Duodenal mucosa (tissue), 2 donors: ENCODE data around the gene KCNJ14.

Experiments used
- H3K27ac ChIP-seq: one replicate; pipeline ENCODE4 v1.7.0; 2013; ENCODE audit warnings: low read depth, low read length
- H3K27me3 ChIP-seq, 2 donors: one replicate each; pipeline ENCODE4 v1.7.0; 2013; ENCODE audit warnings: low read length in 2 of 2, control low read depth in 1 of 2; ENCODE audit not compliant: insufficient read depth in 2 of 2, control insufficient read depth in 1 of 2
- H3K36me3 ChIP-seq, 2 donors: one replicate each; pipeline ENCODE4 v1.7.0; 2013; ENCODE audit warnings: low read length in 2 of 2, control low read depth in 1 of 2; ENCODE audit not compliant: insufficient read depth in 2 of 2, control insufficient read depth in 1 of 2
- H3K4me1 ChIP-seq, 2 donors: one replicate each; pipeline ENCODE4 v1.7.0; 2013; ENCODE audit warnings: low read length in 2 of 2, control low read depth in 1 of 2; ENCODE audit not compliant: insufficient read depth in 2 of 2, control insufficient read depth in 1 of 2
- H3K4me3 ChIP-seq, 2 donors: one replicate each; pipeline ENCODE4 v1.7.0; 2013; ENCODE audit warnings: low read length in 2 of 2, low read depth in 1 of 2
- H3K9ac ChIP-seq, 2 donors: one replicate each; pipeline ENCODE4 v1.7.0; 2013; ENCODE audit warnings: low read length in 2 of 2, low read depth in 1 of 2
- H3K9me3 ChIP-seq, 2 donors: one replicate each; pipeline ENCODE4 v1.7.0; 2013; ENCODE audit warnings: low read length in 2 of 2, control low read depth in 1 of 2; ENCODE audit not compliant: control insufficient read depth in 1 of 2

The KCNJ14 gene

DNA sequence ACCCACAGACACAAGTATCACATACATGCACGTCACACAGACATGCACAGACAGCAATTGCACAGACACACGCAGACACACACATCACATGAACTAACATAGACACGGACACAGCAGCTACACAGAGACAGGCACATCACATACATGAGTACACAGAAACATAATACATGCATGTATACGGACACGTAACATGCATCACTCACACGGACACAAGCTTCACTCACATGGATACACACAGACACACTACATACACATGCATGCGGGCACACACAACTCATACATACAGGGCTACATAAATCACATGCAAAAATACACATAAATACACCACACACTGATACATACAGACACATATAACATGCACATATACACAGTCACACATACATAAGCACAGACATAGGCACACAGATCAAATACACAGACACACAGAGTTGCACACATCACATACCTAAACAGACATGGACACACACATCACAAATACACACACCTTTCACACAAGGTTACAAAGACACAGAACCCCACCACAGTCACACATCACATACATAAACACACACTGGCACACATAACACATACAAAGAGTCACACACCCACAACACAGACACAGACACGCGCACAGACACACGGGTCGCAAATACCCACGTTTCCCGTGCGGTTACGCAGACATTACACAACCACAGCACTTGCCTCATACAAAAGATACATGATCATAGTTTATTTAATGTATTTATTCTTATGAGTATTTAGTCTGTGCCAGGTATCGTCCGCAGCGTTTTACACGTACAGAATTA lies 57.3 kb downstream of the KCNJ14 start:
- peak overlapping the region; percentile 72 to 78 for H3K4me3 ChIP-seq

DNA sequence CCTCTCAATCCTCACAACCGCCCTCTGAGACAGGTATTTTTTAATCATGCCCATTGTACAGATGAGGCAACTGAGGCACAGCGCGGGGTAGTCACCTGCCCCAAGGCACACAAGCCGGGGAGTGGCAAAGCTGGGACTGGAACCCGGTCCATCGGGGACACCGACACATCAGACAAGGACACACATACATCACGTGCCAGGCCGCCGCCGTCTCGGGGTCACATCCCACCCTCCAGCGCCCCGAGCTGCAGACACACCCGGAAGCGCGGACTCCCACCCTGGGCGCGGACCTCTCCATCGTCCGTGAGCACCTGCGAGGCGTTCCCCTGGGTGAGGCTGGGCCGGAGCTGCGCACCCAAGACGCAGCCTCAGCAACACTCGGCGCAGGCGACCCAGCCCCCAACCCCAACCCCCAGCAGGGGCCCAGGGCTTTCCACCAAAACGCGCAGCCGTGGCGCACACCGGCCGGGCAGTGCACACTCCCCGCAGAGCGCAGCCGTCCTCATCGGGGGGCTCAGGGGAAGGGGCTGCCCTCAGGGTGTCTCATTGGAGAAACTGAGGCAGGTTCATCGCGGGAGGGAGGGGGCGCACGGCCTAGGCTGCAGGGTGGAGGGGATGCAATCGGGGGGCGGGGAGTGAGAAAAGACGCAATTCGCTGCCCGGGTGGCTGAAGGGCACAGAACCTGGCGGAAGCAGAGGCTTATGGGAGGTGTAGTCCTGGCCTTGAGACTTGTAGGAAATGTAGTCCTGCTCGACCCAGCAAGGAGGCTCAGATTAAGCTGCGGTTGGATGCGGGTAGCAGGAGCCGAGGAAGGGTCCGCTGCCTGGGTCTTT lies 58.1 kb downstream of the KCNJ14 start:
- no peaks in the 10 kb centered on the region for H3K36me3 ChIP-seq
- peaks cover 0 to 8% of the 10 kb centered on the region in 2 donors for H3K4me1 ChIP-seq
- H3K4me3 ChIP-seq: peak overlapping the region; percentile 72 to 78
- peak overlapping the region; percentile 43 to 57 for H3K9ac ChIP-seq
- H3K27ac ChIP-seq: no peak overlapping the region
- H3K27me3 ChIP-seq: peaks cover 16 to 27% of the 10 kb centered on the region in 2 donors
- no peaks in the 10 kb centered on the region for H3K9me3 ChIP-seq

More for the DNA sequence above, 57.3 kb downstream of the KCNJ14 start:
- H3K36me3 ChIP-seq: no peaks in the 10 kb centered on the region
- peaks cover 0 to 8% of the 10 kb centered on the region in 2 donors for H3K4me1 ChIP-seq
- no peaks in the 10 kb centered on the region for H3K9me3 ChIP-seq
- no peak overlapping the region for H3K27ac ChIP-seq
- no peak overlapping the region for H3K9ac ChIP-seq
- H3K27me3 ChIP-seq: peaks cover 16 to 27% of the 10 kb centered on the region in 2 donors

DNA sequence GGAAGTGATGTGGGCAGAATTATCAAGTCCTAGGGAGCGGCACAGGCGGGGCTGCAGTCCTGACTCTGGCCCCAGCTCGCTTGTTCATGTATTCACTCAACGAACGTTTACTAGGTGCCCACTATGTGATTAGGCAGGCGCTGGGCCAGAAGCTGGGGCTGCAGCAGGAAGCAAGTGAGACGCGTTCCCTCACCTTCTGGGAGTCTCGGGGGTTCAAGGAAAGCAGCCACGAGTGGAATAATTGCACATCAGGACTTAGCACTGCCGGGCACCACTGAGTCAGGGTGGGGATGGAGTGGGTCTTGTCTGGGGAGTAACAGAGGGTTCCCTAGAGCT lies 58.7 kb downstream of the KCNJ14 start:
- Histone ChIP-seq H3K27me3 (peaks cover 16 to 27% of the 10 kb centered on the region in 2 donors), H3K36me3 (no peaks in the 10 kb centered on the region), H3K9ac (no peak overlapping the region), H3K9me3 (no peaks in the 10 kb centered on the region), H3K4me1 (peaks cover 0 to 8% of the 10 kb centered on the region in 2 donors), H3K4me3 (peak overlapping the region in 1 of 2 donors; percentile 78), H3K27ac (no peak overlapping the region)

DNA sequence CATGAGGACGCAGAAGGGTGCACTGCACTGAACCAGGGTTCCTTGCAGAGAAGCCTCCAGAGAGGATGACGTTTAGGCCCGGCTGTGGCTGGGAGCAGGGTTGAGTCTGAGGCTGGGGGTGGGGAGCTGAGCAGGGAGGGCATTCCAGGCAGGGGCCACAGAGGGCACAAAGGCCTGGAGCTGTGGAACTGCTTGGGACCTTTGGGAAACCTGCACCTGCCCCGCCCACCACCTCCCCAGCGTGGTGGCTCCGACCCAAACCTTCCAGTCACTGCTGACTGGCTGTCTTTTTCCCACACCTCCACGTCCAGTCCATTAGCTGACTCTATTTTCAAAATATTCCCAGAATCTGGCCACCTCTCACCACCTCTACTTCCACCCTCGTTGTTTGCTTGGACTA lies 61.2 kb downstream of the KCNJ14 start:
- peaks cover 0 to 8% of the 10 kb centered on the region in 2 donors for H3K4me1 ChIP-seq
- no peaks in the 10 kb centered on the region for H3K36me3 ChIP-seq
- peaks cover 16 to 17% of the 10 kb centered on the region in 2 donors for H3K27me3 ChIP-seq
- H3K9me3 ChIP-seq: no peaks in the 10 kb centered on the region
- no peak overlapping the region for H3K9ac ChIP-seq
- H3K4me3 ChIP-seq: no peak overlapping the region
- no peak overlapping the region for H3K27ac ChIP-seq
